Astrocyte (in vitro differentiated cells and primary cell): Measurements from ENCODE around the gene ZNF213. TPM values are rescaled to one million over a fixed set of nuclear protein-coding genes. Genes with fewer than 3 reads are reported as not detected.

ENCODE experiments used
- DNase-seq: peaks from one replicate; pipeline ENCODE4 v3.0.0-alpha.2; 2010; ENCODE audit warnings: low read depth
- FAIRE-seq: peaks from 2 replicates; lab custom pipeline; 2011; peaks lifted over from hg19 to GRCh38; lab: Jason Lieb, UNC
- H2AFZ ChIP-seq: 2 replicates; pipeline ENCODE4 v1.6.0; 2012; ENCODE audit warnings: low read depth, low read length, inconsistent platforms
- H3K27ac ChIP-seq: 2 replicates; pipeline ENCODE4 v1.5.1; 2011; ENCODE audit warnings: low read depth, low read length, inconsistent platforms
- H3K27me3 ChIP-seq: 2 replicates; pipeline ENCODE4 v1.6.0; 2011; ENCODE audit warnings: low read length, inconsistent platforms; ENCODE audit not compliant: insufficient read depth
- H3K36me3 ChIP-seq: 2 replicates; pipeline ENCODE4 v1.5.1; 2011; ENCODE audit warnings: low read length, inconsistent platforms; ENCODE audit not compliant: insufficient read depth
- H3K4me1 ChIP-seq: 2 replicates; pipeline ENCODE4 v1.5.1; 2011; ENCODE audit warnings: low read length, inconsistent platforms; ENCODE audit not compliant: insufficient read depth
- H3K4me2 ChIP-seq: 2 replicates; pipeline ENCODE4 v1.6.0; 2012; ENCODE audit warnings: low read length, inconsistent platforms
- H3K4me3 ChIP-seq: 2 replicates; pipeline ENCODE4 v1.5.1; 2011; ENCODE audit warnings: low read depth, mild to moderate bottlenecking, low read length, inconsistent platforms; ENCODE audit not compliant: insufficient read depth
- H3K79me2 ChIP-seq: 2 replicates; pipeline ENCODE4 v1.6.0; 2012; ENCODE audit warnings: mild to moderate bottlenecking, low read length, inconsistent platforms; ENCODE audit not compliant: insufficient read depth
- H3K9ac ChIP-seq: 2 replicates; pipeline ENCODE4 v1.6.0; 2012; ENCODE audit warnings: mild to moderate bottlenecking, low read length, inconsistent platforms
- H3K9me3 ChIP-seq: 2 replicates; pipeline ENCODE4 v1.5.1; 2012; ENCODE audit warnings: low read depth, mild to moderate bottlenecking, low read length, inconsistent platforms; ENCODE audit not compliant: insufficient read depth
- H4K20me1 ChIP-seq: 2 replicates; pipeline ENCODE4 v1.6.0; 2012; ENCODE audit warnings: low read length, inconsistent platforms; ENCODE audit not compliant: insufficient read depth
- H3K27ac Mint-ChIP-seq: one replicate; pipeline ENCODE4 v1.8.0; 2021; ENCODE audit warnings: mild to moderate bottlenecking, mixed read lengths; ENCODE audit not compliant: unreplicated experiment
- H3K27me3 Mint-ChIP-seq: one replicate; pipeline ENCODE4 v1.8.0; 2021; ENCODE audit warnings: low read depth, mixed read lengths; ENCODE audit not compliant: unreplicated experiment
- H3K36me3 Mint-ChIP-seq: one replicate; pipeline ENCODE4 v1.8.0; 2021; ENCODE audit warnings: low read depth, mixed read lengths; ENCODE audit not compliant: unreplicated experiment
- H3K4me1 Mint-ChIP-seq: one replicate; pipeline ENCODE4 v1.8.0; 2021; ENCODE audit warnings: low read depth, mixed read lengths; ENCODE audit not compliant: unreplicated experiment
- H3K4me3 Mint-ChIP-seq: one replicate; pipeline ENCODE4 v1.8.0; 2021; ENCODE audit warnings: mild to moderate bottlenecking, moderate library complexity, mixed read lengths; ENCODE audit not compliant: unreplicated experiment
- H3K9me3 Mint-ChIP-seq: one replicate; pipeline ENCODE4 v1.8.0; 2021; ENCODE audit warnings: mild to moderate bottlenecking, mixed read lengths; ENCODE audit not compliant: unreplicated experiment
- EZH2 ChIP-seq: IDR thresholded peaks from 2 replicates; pipeline ENCODE4 v1.6.1; 2012; ENCODE audit warnings: mild to moderate bottlenecking, low read length, inconsistent platforms; ENCODE audit not compliant: insufficient read depth
- total RNA-seq: library from RNA; stranded (reverse); gene quantifications from 2 replicates; pipeline ENCODE4 v1.2.1, GENCODE V29; 2021
- TF ChIP-seq, protein P1 (sequence below): IDR thresholded peaks from 2 replicates; pipeline ENCODE4 v1.5.1; 2011; ENCODE audit warnings: low read depth, mild to moderate bottlenecking, inconsistent platforms, low read length, moderate library complexity; ENCODE audit not compliant: insufficient read depth

ZNF213 gene
- total RNA-seq, 1 donor from 2014 or later: 12.0 TPM

DNA sequence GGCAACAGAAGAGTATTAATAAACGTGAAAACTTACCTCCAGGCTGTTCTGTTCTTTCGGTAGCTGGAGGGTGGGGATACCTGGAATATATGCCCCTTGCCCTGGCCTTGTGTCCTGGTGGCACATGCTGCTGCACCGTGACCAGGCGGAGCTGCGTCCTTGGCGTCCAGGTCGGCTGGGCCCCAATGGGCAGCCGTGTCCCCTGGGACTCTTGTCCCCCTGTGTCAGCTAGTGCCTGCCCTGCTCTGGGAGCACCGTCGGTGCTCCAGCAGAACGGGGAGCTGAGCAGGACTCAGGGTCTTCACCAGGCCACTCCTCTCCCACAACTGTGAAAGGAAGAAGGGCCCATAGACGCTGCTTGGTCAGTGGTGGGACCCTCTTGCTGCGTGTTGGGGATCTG, 7.9 kb downstream of the ZNF213 start:
- H4K20me1 ChIP-seq: no peaks in the 10 kb centered on the region
- no peaks in the 10 kb centered on the region for H3K27me3 ChIP-seq
- no peak for TF ChIP-seq EZH2
- TF ChIP-seq, protein P1, sequence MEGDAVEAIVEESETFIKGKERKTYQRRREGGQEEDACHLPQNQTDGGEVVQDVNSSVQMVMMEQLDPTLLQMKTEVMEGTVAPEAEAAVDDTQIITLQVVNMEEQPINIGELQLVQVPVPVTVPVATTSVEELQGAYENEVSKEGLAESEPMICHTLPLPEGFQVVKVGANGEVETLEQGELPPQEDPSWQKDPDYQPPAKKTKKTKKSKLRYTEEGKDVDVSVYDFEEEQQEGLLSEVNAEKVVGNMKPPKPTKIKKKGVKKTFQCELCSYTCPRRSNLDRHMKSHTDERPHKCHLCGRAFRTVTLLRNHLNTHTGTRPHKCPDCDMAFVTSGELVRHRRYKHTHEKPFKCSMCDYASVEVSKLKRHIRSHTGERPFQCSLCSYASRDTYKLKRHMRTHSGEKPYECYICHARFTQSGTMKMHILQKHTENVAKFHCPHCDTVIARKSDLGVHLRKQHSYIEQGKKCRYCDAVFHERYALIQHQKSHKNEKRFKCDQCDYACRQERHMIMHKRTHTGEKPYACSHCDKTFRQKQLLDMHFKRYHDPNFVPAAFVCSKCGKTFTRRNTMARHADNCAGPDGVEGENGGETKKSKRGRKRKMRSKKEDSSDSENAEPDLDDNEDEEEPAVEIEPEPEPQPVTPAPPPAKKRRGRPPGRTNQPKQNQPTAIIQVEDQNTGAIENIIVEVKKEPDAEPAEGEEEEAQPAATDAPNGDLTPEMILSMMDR: no peak
- H3K9me3 Mint-ChIP-seq: no peaks in the 10 kb centered on the region
- peaks cover 9% of the 10 kb centered on the region for H3K4me1 Mint-ChIP-seq
- no peaks in the 10 kb centered on the region for H3K36me3 ChIP-seq
- no peaks in the 10 kb centered on the region for H3K9me3 ChIP-seq
- no peak overlapping the region for H3K27ac ChIP-seq
- no peak for DNase-seq
- no peaks in the 10 kb centered on the region for H3K79me2 ChIP-seq
- H3K4me3 ChIP-seq: no peak overlapping the region
- H3K9ac ChIP-seq: no peak overlapping the region
- no peak overlapping the region for H3K4me3 Mint-ChIP-seq
- H3K4me2 ChIP-seq: no peak overlapping the region
- peaks cover 7% of the 10 kb centered on the region for H3K27me3 Mint-ChIP-seq
- no peak overlapping the region for H3K27ac Mint-ChIP-seq
- FAIRE-seq: no peak
- no peaks in the 10 kb centered on the region for H3K4me1 ChIP-seq
- peaks cover 17% of the 10 kb centered on the region for H3K36me3 Mint-ChIP-seq
- no peak overlapping the region for H2AFZ ChIP-seq

DNA sequence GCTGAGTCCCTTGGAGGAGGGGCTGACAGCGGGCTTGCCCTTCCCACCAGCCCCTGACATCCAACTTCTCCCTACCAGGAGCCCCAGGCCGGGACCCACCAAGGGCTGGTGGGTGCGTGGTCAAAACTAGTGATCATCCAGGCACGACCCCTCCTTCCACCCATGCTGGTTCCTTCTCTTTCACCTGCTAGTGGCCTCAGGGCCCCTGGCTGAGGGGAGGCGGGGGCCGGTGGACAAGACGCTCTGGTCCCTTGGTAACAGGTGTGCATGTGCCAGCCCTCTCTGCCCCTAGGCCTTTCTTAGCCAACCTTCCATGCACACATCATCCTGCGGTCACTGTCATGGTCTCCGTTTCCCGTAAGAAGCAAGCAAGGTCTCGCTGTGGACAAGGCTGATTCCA, 8.4 kb downstream of the ZNF213 start:
- Histone ChIP-seq H2AFZ (no peak overlapping the region), H3K36me3 (no peaks in the 10 kb centered on the region), H3K4me1 (no peaks in the 10 kb centered on the region), H3K9ac (no peak overlapping the region), H3K27me3 (no peaks in the 10 kb centered on the region), H3K79me2 (no peaks in the 10 kb centered on the region), H3K4me2 (no peak overlapping the region), H4K20me1 (no peaks in the 10 kb centered on the region), H3K9me3 (no peaks in the 10 kb centered on the region), H3K4me3 (no peak overlapping the region), H3K27ac (no peak overlapping the region)
- FAIRE-seq (no peak), DNase-seq (no peak)
- H3K36me3 Mint-ChIP-seq: peaks cover 14% of the 10 kb centered on the region
- H3K4me1 Mint-ChIP-seq: peaks cover 9% of the 10 kb centered on the region
- H3K4me3 Mint-ChIP-seq: peak overlapping the region; percentile 36
- H3K27me3 Mint-ChIP-seq: peaks cover 7% of the 10 kb centered on the region
- TF ChIP-seq EZH2: no peak
- TF ChIP-seq, protein P1: no peak
- no peak overlapping the region for H3K27ac Mint-ChIP-seq
- no peaks in the 10 kb centered on the region for H3K9me3 Mint-ChIP-seq

- FAIRE-seq: no peak
- Mint-ChIP-seq H3K4me1 (peaks cover 8% of the 10 kb centered on the region), H3K27ac (no peak overlapping the region), H3K36me3 (peaks cover 14% of the 10 kb centered on the region), H3K4me3 (peak overlapping the region; percentile 36), H3K9me3 (no peaks in the 10 kb centered on the region), H3K27me3 (peaks cover 7% of the 10 kb centered on the region)
- H3K4me3 ChIP-seq: no peak overlapping the region
- H3K4me2 ChIP-seq: no peak overlapping the region
- H3K27me3 ChIP-seq: no peaks in the 10 kb centered on the region
- H3K9me3 ChIP-seq: no peaks in the 10 kb centered on the region
- TF ChIP-seq, protein P1: no peak
- no peak for TF ChIP-seq EZH2
- no peak for DNase-seq
- no peaks in the 10 kb centered on the region for H3K4me1 ChIP-seq
- no peaks in the 10 kb centered on the region for H3K36me3 ChIP-seq
- H2AFZ ChIP-seq: no peak overlapping the region
- H3K27ac ChIP-seq: no peak overlapping the region
- H4K20me1 ChIP-seq: no peaks in the 10 kb centered on the region
- H3K9ac ChIP-seq: no peak overlapping the region
- H3K79me2 ChIP-seq: no peaks in the 10 kb centered on the region
These were observed 8.9 kb downstream of the ZNF213 start for GRCh38 chr16:3143598-3144320.
